HCT116 (cell line): ENCODE results near the gene KRT15. TPM values are rescaled to one million over a fixed set of nuclear protein-coding genes. Genes with fewer than 3 reads are reported as not detected.

Source experiments
- ATAC-seq: fragments of 200-7000 bp; cut with Tn5 transposase; 2 replicates; pipeline ENCODE4 v1.9.1; 2020; ENCODE audit warnings: mild to moderate bottlenecking, moderate library complexity
- BruUV-seq: library from RNA; stranded (reverse); fragments of 400-500 nt; replicated peaks from 2 replicates; lab custom pipeline; 2021; lab: Mats Ljungman, UMichigan
- CTCF ChIA-PET: fragments of 300-600 bp; sonication (Branson Sonifier 250); formaldehyde crosslinking; loops from one replicate; lab custom pipeline; 2021; ENCODE audit warnings: antibody characterized with exemption; lab: Charles Lee
- POLR2A ChIA-PET: fragments of 300-600, 350-600 bp; sonication (Branson Sonifier 250); formaldehyde crosslinking; loops from one replicate; lab custom pipeline; 2021; ENCODE audit warnings: antibody characterized with exemption; lab: Charles Lee
- RAD21 ChIA-PET, 2 experiments: fragments of 300-600 bp; sonication (Branson Sonifier 250); formaldehyde crosslinking; loops; one replicate each; lab custom pipeline; 2023; ENCODE audit warnings: low total read pairs in 2 of 2; ENCODE audit not compliant: uncharacterized antibody in 2 of 2, unreplicated experiment in 2 of 2, low non-redundant PET in 1 of 2; lab: Charles Lee
- DNase-seq: peaks from one replicate; pipeline ENCODE4 v3.0.0-alpha.2; 2010; ENCODE audit warnings: low read depth, low spot score
- H2AFZ ChIP-seq: fragments of 200-600 bp; shearing (Covaris generic), sonication (generic); 2 replicates; pipeline ENCODE4 v1.6.1; 2017; ENCODE audit warnings: low read depth, mixed run types, mixed read lengths, antibody characterized with exemption, low read length; ENCODE audit not compliant: poor library complexity, severe bottlenecking
- H3K27ac ChIP-seq: 2 replicates; pipeline ENCODE4 v1.5.1; 2012; ENCODE audit warnings: low read depth, low read length
- H3K27me3 ChIP-seq: fragments of 200-600 bp; sonication (generic); 2 replicates; pipeline ENCODE4 v1.6.1; 2016; ENCODE audit warnings: mixed run types, low read length, mixed read lengths; ENCODE audit not compliant: insufficient read depth
- H3K36me3 ChIP-seq, 2 experiments: fragments of 200-500 bp in 1 of 2; fragments of 200-600 bp in 1 of 2; sonication (Bioruptor generic) in 1 of 2; sonication (generic) in 1 of 2; 2 replicates each; pipeline versions ENCODE4 v1.5.1 to v1.6.1; 2014 to 2016; ENCODE audit warnings: low read length in 2 of 2, inconsistent platforms in 1 of 2, mixed read lengths in 1 of 2, mixed run types in 1 of 2; ENCODE audit not compliant: insufficient read depth in 2 of 2, control insufficient read depth in 1 of 2
- H3K4me1 ChIP-seq, 2 experiments: fragments of 200-600 bp in 1 of 2; sonication (generic) in 1 of 2; 2 replicates each; pipeline versions ENCODE4 v1.5.1 to v1.6.1; 2012 to 2017; ENCODE audit warnings: low read length in 2 of 2, inconsistent platforms in 1 of 2, mild to moderate bottlenecking in 1 of 2, mixed read lengths in 1 of 2, mixed run types in 1 of 2, moderate library complexity in 1 of 2; ENCODE audit not compliant: insufficient read depth in 2 of 2, control insufficient read depth in 1 of 2
- H3K4me2 ChIP-seq: fragments of 200-600 bp; sonication (generic); 2 replicates; pipeline ENCODE4 v1.6.1; 2017; ENCODE audit warnings: mixed run types, low read length, mixed read lengths
- H3K4me3 ChIP-seq, 2 experiments: fragments of 200-600 bp in 1 of 2; sonication (generic) in 1 of 2; replicated peaks in 1 of 2; 2 replicates each; pipeline ENCODE4 v1.5.1; 2011 to 2016; ENCODE audit warnings: low read length in 2 of 2, control low read depth in 1 of 2, low read depth in 1 of 2, mild to moderate bottlenecking in 1 of 2, mixed read lengths in 1 of 2, mixed run types in 1 of 2
- H3K79me2 ChIP-seq: fragments of 200-600 bp; sonication (generic); 2 replicates; pipeline ENCODE4 v1.6.1; 2017; ENCODE audit warnings: mild to moderate bottlenecking, mixed run types, low read length, moderate library complexity, mixed read lengths; ENCODE audit not compliant: insufficient read depth
- H3K9ac ChIP-seq: fragments of 200-600 bp; sonication (generic); 2 replicates; pipeline ENCODE4 v1.6.1; 2016; ENCODE audit warnings: low read length, mixed read lengths
- H3K9me2 ChIP-seq: fragments of 200-600 bp; sonication (generic), shearing (Covaris generic); 2 replicates; pipeline ENCODE4 v1.6.1; 2017; ENCODE audit warnings: mixed run types, mild to moderate bottlenecking, moderate library complexity; ENCODE audit not compliant: insufficient read depth
- H3K9me3 ChIP-seq, 2 experiments: fragments of 200-500 bp in 1 of 2; fragments of 200-600 bp in 1 of 2; sonication (Bioruptor generic) in 1 of 2; sonication (generic) in 1 of 2; 2 replicates each; pipeline ENCODE4 v1.6.1; 2014 to 2017; ENCODE audit warnings: low read length in 2 of 2, mixed read lengths in 2 of 2, inconsistent platforms in 1 of 2, low read depth in 1 of 2, mild to moderate bottlenecking in 1 of 2, mixed run types in 1 of 2, moderate library complexity in 1 of 2; ENCODE audit not compliant: control insufficient read depth in 1 of 2, insufficient read depth in 1 of 2
- H4K20me1 ChIP-seq: fragments of 200-600 bp; sonication (generic), shearing (Covaris generic); 2 replicates; pipeline ENCODE4 v1.6.1; 2017; ENCODE audit warnings: mixed run types, mild to moderate bottlenecking, moderate library complexity; ENCODE audit not compliant: insufficient read depth
- CBX3 ChIP-seq: IDR thresholded peaks from 2 replicates; pipeline ENCODE4 v1.6.1; 2012; ENCODE audit warnings: low read depth
- CEBPB ChIP-seq: IDR thresholded peaks from 2 replicates; pipeline ENCODE4 v1.6.1; 2012; ENCODE audit warnings: low read depth
- CTCF ChIP-seq, 3 experiments: fragments of 200-600 bp in 1 of 3; sonication (generic) in 1 of 3; IDR thresholded peaks in 2 of 3; conservative IDR thresholded peaks in 1 of 3; 2 replicates each; pipeline ENCODE4 v1.5.1; 2012 to 2017; ENCODE audit warnings: low read depth in 2 of 3, low read length in 2 of 3, antibody characterized with exemption in 1 of 3, borderline replicate concordance in 1 of 3, control low read depth in 1 of 3, mild to moderate bottlenecking in 1 of 3, mixed read lengths in 1 of 3, mixed run types in 1 of 3, moderate library complexity in 1 of 3; ENCODE audit not compliant: insufficient read depth in 1 of 3
- EGR1 ChIP-seq: IDR thresholded peaks from 2 replicates; pipeline ENCODE4 v1.6.1; 2012; ENCODE audit warnings: low read depth
- EZH2 ChIP-seq: fragments of 200-600 bp; sonication (generic); IDR thresholded peaks from 2 replicates; pipeline ENCODE4 v1.6.1; 2017; ENCODE audit warnings: antibody characterized with exemption, mixed run types
- EZH2phosphoT487 ChIP-seq: fragments of 200-600 bp; IDR thresholded peaks from 2 replicates; pipeline ENCODE4 v1.6.1; 2018; ENCODE audit warnings: antibody characterized with exemption, borderline replicate concordance
- JUND ChIP-seq: IDR thresholded peaks from 2 replicates; pipeline ENCODE4 v1.6.1; 2012
- POLR2AphosphoS5 ChIP-seq: IDR thresholded peaks from 2 replicates; pipeline ENCODE4 v1.6.1; 2011; ENCODE audit warnings: mild to moderate bottlenecking, low read depth, low read length, moderate library complexity
- RAD21 ChIP-seq: IDR thresholded peaks from 2 replicates; pipeline ENCODE4 v1.6.1; 2012; ENCODE audit warnings: low read depth, mild to moderate bottlenecking
- SIN3A ChIP-seq: IDR thresholded peaks from 2 replicates; pipeline ENCODE4 v1.6.1; 2012; ENCODE audit warnings: low read depth
- SP1 ChIP-seq: IDR thresholded peaks from 2 replicates; pipeline ENCODE4 v1.6.1; 2012; ENCODE audit warnings: low read depth
- SRF ChIP-seq: IDR thresholded peaks from 2 replicates; pipeline ENCODE4 v1.6.1; 2012; ENCODE audit warnings: low read depth
- TCF7L2 ChIP-seq: IDR thresholded peaks from 2 replicates; pipeline ENCODE4 v1.7.0; 2011; ENCODE audit warnings: borderline replicate concordance, inconsistent platforms; ENCODE audit not compliant: insufficient read depth, insufficient read length; ENCODE audit errors: extremely low read depth
- ZNF274 ChIP-seq: fragments of 200-500 bp; sonication (Bioruptor generic); IDR thresholded peaks from 2 replicates; pipeline ENCODE4 v1.6.1; 2014; ENCODE audit warnings: mild to moderate bottlenecking, low read depth, low read length, inconsistent platforms
- intact Hi-C: fragments of 100-400 bp; cut with micrococcal nuclease; formaldehyde crosslinking; loops from 2 replicates; pipeline ENCODE4 v1.10.0; 2022
- total RNA-seq: library from RNA; stranded (reverse); gene quantifications from one replicate; pipeline ENCODE4 v1.2.1, GENCODE V29; 2021; ENCODE audit not compliant: unreplicated experiment
- TF ChIP-seq, protein P1 (sequence below): IDR thresholded peaks from 2 replicates; pipeline ENCODE4 v1.6.1; 2011; ENCODE audit warnings: mild to moderate bottlenecking, low read length, moderate library complexity; ENCODE audit not compliant: insufficient replicate concordance; ENCODE audit errors: extremely low read depth

The KRT15 gene
- total RNA-seq, 1 experiment from 2014 or later = 37.1 TPM

- Histone ChIP-seq H3K4me3 (no peak overlapping the region), H3K4me2 (no peak overlapping the region), H3K4me1 (peaks cover 20 to 51% of the 10 kb centered on the region in 2 experiments), H3K36me3 (no peaks in the 10 kb centered on the region), H3K79me2 (no peaks in the 10 kb centered on the region), H3K9ac (no peak overlapping the region), H4K20me1 (no peaks in the 10 kb centered on the region), H3K9me3 (no peaks in the 10 kb centered on the region), H2AFZ (no peak overlapping the region), H3K9me2 (no peaks in the 10 kb centered on the region), H3K27me3 (no peaks in the 10 kb centered on the region), H3K27ac (no peak overlapping the region)
- DNase-seq = no peak
- ChIA-PET POLR2A (no interaction called here), RAD21 (no interaction called here), CTCF (interaction anchor here (1.4 to 7.3 kb wide), 3 partner anchors 27 to 111 kb away, joined by 3 to 203 read pairs (median 142); no protein-coding TSS in a partner anchor)
- no peak for TF ChIP-seq EGR1
- no peak for TF ChIP-seq RAD21
- no peak for TF ChIP-seq EZH2
- BruUV-seq = no TSS peak
- intact Hi-C loops = no loop called here
- ATAC-seq = no peak
These were observed 33.8 kb upstream of the KRT15 start for GRCh38 chr17:41552455-41552854.

- ATAC-seq = no peak
- Histone ChIP-seq H3K9ac (no peak overlapping the region), H4K20me1 (no peaks in the 10 kb centered on the region), H3K4me3 (no peak overlapping the region), H3K9me3 (peaks cover 0 to 5% of the 10 kb centered on the region in 2 experiments; a peak in 1 of 4 replicates)
- CTCF ChIA-PET = interaction anchor here (1.4 to 7.3 kb wide), 4 partner anchors 28 to 112 kb away, joined by 3 to 203 read pairs (median 110); partner anchors contain the start of gene KRT15
- RAD21 ChIA-PET = no interaction called here
- TF ChIP-seq SRF (no peak), CTCF (IDR thresholded peaks at IDR 0.05 in 2 of 3, conservative IDR thresholded peaks at IDR 0.05 in 1 of 3; ENCODE audit: borderline replicate concordance in 1 of 3, insufficient read depth in 1 of 3, low read depth in 2 of 3, low read length in 2 of 3) (no peak), SIN3A (no peak), POLR2AphosphoS5 (no peak), ZNF274 (no peak), JUND (no peak), SP1 (no peak), TCF7L2 (no peak), EGR1 (no peak), CBX3 (no peak), CEBPB (no peak), EZH2phosphoT487 (no peak), EZH2 (no peak)
- TF ChIP-seq, protein P1, sequence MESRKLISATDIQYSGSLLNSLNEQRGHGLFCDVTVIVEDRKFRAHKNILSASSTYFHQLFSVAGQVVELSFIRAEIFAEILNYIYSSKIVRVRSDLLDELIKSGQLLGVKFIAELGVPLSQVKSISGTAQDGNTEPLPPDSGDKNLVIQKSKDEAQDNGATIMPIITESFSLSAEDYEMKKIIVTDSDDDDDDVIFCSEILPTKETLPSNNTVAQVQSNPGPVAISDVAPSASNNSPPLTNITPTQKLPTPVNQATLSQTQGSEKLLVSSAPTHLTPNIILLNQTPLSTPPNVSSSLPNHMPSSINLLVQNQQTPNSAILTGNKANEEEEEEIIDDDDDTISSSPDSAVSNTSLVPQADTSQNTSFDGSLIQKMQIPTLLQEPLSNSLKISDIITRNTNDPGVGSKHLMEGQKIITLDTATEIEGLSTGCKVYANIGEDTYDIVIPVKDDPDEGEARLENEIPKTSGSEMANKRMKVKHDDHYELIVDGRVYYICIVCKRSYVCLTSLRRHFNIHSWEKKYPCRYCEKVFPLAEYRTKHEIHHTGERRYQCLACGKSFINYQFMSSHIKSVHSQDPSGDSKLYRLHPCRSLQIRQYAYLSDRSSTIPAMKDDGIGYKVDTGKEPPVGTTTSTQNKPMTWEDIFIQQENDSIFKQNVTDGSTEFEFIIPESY = no peak
- TF ChIP-seq, all 23 proteins: peak for 0
- H2AFZ ChIP-seq = no peak overlapping the region
- peaks cover 30 to 62% of the 10 kb centered on the region in 2 experiments for H3K4me1 ChIP-seq
- H3K27ac ChIP-seq = no peak overlapping the region
- POLR2A ChIA-PET = interaction anchor here (4.2 to 5.5 kb wide), 2 partner anchors 26 to 97 kb away, joined by 25 to 148 read pairs; partner anchors contain the start of genes KRT15 and KRT19
- H3K9me2 ChIP-seq = no peaks in the 10 kb centered on the region
- H3K36me3 ChIP-seq = no peaks in the 10 kb centered on the region
- no peak for DNase-seq
- no peak overlapping the region for H3K4me2 ChIP-seq
- intact Hi-C loops = no loop called here
- BruUV-seq = no TSS peak
- no peaks in the 10 kb centered on the region for H3K27me3 ChIP-seq
- no peaks in the 10 kb centered on the region for H3K79me2 ChIP-seq
These were observed 32.7 kb upstream of the KRT15 start for GRCh38 chr17:41551365-41551764.
